Peyer's patch (tissue), 4 donors: ENCODE data around the gene RBM12. TPM values are rescaled to one million over a fixed set of nuclear protein-coding genes. Genes with fewer than 3 reads are reported as not detected.

Experiments
- DNase-seq, 3 donors: peaks; one replicate each; pipeline ENCODE4 v3.0.0-alpha.2; 2017 to 2019
- H3K27ac ChIP-seq, 4 donors: fragments of 200-600 bp; sonication (generic); one replicate each; pipeline ENCODE4 v1.5.1; 2016 to 2019
- H3K27me3 ChIP-seq, 2 donors: fragments of 200-600 bp; sonication (generic); one replicate each; pipeline ENCODE4 v1.5.1; 2019
- H3K36me3 ChIP-seq, 3 donors: fragments of 200-600 bp; sonication (generic); one replicate each; pipeline ENCODE4 v1.5.1; 2016 to 2019
- H3K4me1 ChIP-seq, 4 donors: fragments of 200-600 bp; sonication (generic); one replicate each; pipeline ENCODE4 v1.5.1; 2016 to 2019
- H3K4me3 ChIP-seq, 4 donors: fragments of 200-600 bp; sonication (generic); 1 replicate in 3 of 4; 2 replicates in 1 of 4; pipeline ENCODE4 v1.5.1; 2016 to 2019; ENCODE audit warnings: mild to moderate bottlenecking in 1 of 4
- H3K9me3 ChIP-seq, 4 donors: fragments of 200-600 bp; sonication (generic); one replicate each; pipeline ENCODE4 v1.5.1; 2016 to 2019; ENCODE audit warnings: mild to moderate bottlenecking in 1 of 4
- POLR2A ChIP-seq, 2 donors: fragments of 450-650 bp; IDR thresholded peaks; one replicate each; pipeline ENCODE4 v1.5.1; 2017; ENCODE audit warnings: antibody characterized with exemption in 2 of 2, mild to moderate bottlenecking in 2 of 2, moderate library complexity in 2 of 2
- total RNA-seq, 4 donors: library from RNA; depleted of rRNA; stranded (reverse); fragments of >200 nt; gene quantifications; one replicate each; pipeline ENCODE4 v1.1.0, GENCODE V29; 2016
- TF ChIP-seq, protein P1 (sequence below), 6 experiments: fragments of 450-650 bp in 4 of 6; fragments of 200-600 bp in 2 of 6; sonication (generic) in 1 of 6; IDR thresholded peaks; one replicate each; pipeline ENCODE4 v1.5.1; 2017 to 2019; ENCODE audit warnings: antibody characterized with exemption in 6 of 6, mild to moderate bottlenecking in 3 of 6, moderate library complexity in 1 of 6

RBM12 gene
- total RNA-seq, 4 donors from 2014 or later = 21.1 to 38.1 (median 32.3) TPM

DNA sequence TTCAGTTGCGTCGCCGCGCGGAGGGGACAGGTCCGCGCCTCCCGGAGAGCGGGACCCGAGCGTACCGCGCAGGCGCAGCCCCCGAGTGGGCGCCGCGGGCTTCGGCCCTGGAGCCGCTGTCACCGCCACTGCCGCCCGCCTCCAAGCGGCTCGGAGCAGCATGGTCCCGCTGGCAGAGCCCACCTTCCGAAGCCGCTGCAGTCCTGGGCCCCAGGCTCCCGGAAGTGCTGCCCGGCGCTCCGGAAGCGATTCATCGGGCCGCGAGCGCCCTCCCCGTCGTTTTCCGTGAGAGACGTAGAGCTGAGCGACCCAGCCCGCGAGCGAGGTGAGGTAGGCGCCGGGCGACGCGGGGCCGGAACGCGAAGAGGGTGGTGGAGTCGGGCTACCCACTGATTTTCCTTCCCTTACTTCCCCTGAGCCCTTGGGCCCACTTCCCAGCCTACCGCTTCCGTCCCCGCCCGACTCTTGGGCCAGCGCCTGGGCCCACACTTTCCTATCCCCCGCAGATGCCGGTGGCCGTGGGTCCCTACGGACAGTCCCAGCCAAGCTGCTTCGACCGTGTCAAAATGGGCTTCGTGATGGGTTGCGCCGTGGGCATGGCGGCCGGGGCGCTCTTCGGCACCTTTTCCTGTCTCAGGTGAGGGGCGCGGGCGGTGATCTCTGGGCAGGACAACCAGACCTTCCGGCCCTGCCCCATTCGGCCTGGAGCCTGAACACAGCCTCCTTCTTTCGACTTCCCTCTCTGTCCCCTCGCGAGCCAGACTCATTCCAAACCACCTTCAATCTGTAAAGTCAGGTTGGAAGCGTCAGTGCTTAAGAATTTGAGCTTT, 34.6 kb upstream of the RBM12 start, which contains the start of the genes NFS1 and ROMO1:
TSS of gene NFS1 (minus strand) at position 226 of the 830 bp plus-strand sequence. CDS start at position 162, 64 bp downstream.
TSS of gene ROMO1 (plus strand) at position 279 of the 830 bp plus-strand sequence. CDS start at position 507, 228 bp downstream.
- TF ChIP-seq, protein P1, sequence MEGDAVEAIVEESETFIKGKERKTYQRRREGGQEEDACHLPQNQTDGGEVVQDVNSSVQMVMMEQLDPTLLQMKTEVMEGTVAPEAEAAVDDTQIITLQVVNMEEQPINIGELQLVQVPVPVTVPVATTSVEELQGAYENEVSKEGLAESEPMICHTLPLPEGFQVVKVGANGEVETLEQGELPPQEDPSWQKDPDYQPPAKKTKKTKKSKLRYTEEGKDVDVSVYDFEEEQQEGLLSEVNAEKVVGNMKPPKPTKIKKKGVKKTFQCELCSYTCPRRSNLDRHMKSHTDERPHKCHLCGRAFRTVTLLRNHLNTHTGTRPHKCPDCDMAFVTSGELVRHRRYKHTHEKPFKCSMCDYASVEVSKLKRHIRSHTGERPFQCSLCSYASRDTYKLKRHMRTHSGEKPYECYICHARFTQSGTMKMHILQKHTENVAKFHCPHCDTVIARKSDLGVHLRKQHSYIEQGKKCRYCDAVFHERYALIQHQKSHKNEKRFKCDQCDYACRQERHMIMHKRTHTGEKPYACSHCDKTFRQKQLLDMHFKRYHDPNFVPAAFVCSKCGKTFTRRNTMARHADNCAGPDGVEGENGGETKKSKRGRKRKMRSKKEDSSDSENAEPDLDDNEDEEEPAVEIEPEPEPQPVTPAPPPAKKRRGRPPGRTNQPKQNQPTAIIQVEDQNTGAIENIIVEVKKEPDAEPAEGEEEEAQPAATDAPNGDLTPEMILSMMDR (IDR thresholded peaks at IDR 0.05) = peak in 3 of 6 experiments; percentile 11 to 31 (median 16)
- TF ChIP-seq POLR2A (IDR thresholded peaks at IDR 0.05) = peak; percentile 41 to 55
- Histone ChIP-seq H3K36me3 (peaks cover 0 to 52% (median 0%) of the 10 kb centered on the region in 3 donors), H3K9me3 (no peaks in the 10 kb centered on the region), H3K27ac (peak within 1 kb of the TSS; percentile 84 to 91 (median 89)), H3K4me3 (peak within 1 kb of the TSS; percentile 77 to 95 (median 80)), H3K27me3 (no peaks in the 10 kb centered on the region), H3K4me1 (peaks cover 0 to 17% (median 2%) of the 10 kb centered on the region in 4 donors)
- peak; percentile 82 to 94 (median 88) for DNase-seq

DNA sequence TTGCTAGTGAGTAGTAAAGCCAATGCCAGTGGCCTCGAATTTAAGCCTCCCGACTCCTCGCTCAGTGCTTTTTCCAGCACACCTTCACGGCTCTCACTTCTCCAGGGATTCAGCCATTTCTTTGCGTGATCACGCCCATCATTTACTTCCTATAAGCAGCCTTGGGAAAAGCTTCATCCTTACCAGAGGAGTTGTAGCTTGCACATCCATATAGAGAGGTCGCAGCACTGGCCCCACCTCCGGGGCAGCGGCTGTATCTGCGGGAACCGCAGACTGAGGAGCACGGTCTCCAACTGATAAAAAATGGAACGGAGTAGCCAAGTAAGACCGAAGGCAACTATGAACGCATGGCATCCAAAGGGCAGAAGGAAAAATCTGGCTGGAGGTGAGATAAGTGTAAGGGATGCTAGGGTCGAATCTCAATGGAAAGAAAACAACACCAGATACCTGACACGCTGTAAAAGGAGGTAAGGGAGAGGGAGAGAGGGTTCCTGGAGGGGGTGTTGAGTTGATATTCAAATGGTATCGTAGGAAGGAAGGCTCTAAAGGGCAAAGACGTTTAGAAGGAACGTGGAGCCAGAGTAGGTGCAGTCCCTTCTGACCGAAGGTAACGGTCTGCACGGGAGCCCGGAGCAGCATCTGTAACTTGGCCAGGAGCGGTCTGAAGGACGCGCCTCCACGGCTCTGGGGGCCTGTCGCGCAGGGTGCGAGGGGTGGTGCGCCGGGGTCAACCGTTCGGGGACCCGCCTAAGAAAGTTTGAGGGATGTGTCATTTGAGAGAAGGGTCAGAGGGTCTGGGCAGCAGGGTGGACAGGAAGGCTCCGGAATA, 33.8 kb upstream of the RBM12 start:
- peaks cover 0 to 52% (median 0%) of the 10 kb centered on the region in 3 donors for H3K36me3 ChIP-seq
- H3K4me3 ChIP-seq = peak overlapping the region; percentile 77 to 95 (median 80)
- no peaks in the 10 kb centered on the region for H3K9me3 ChIP-seq
- peaks cover 0 to 17% (median 2%) of the 10 kb centered on the region in 4 donors for H3K4me1 ChIP-seq
- H3K27me3 ChIP-seq = no peaks in the 10 kb centered on the region
- no peak for TF ChIP-seq POLR2A (IDR thresholded peaks at IDR 0.05)
- TF ChIP-seq, protein P1 (IDR thresholded peaks at IDR 0.05) = no peak
- H3K27ac ChIP-seq = peak overlapping the region; percentile 84 to 91 (median 89)
- no peak for DNase-seq

DNA sequence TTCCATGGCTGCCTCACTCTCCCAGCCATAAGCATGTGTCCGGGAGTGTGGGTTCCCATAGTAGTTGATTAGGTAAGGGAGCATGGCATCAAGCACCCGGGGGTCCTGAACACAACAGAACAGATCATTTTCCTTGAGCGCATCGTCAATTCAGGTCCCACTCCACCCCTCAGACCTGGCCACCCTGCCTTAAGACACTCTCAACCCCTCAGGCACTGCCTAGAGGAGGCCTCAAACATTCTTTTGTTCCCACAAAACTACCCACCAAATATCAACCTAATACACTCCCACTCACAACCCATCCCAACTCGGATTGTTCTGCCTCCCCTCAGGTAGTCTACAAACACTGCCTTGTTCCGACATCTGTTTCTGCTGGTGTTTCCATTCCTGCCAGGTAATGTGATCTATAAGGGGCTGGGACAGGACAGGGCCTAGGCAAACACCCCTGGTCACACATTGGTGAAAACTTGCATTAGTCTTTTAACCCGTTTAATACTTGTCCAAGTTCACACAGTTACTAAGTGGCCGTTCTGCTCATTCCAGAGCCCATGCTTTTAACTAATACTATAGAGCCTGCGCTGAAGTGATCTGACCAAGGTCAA, 33.1 kb upstream of the RBM12 start:
- peaks cover 0 to 17% (median 2%) of the 10 kb centered on the region in 4 donors for H3K4me1 ChIP-seq
- H3K9me3 ChIP-seq = no peaks in the 10 kb centered on the region
- TF ChIP-seq, protein P1 (IDR thresholded peaks at IDR 0.05) = no peak
- no peak for TF ChIP-seq POLR2A (IDR thresholded peaks at IDR 0.05)
- H3K4me3 ChIP-seq = peak overlapping the region in 3 of 4 donors; percentile 77 to 95 (median 80)
- H3K27me3 ChIP-seq = no peaks in the 10 kb centered on the region
- peaks cover 0 to 52% (median 0%) of the 10 kb centered on the region in 3 donors for H3K36me3 ChIP-seq
- DNase-seq = no peak
- no peak overlapping the region for H3K27ac ChIP-seq

DNA sequence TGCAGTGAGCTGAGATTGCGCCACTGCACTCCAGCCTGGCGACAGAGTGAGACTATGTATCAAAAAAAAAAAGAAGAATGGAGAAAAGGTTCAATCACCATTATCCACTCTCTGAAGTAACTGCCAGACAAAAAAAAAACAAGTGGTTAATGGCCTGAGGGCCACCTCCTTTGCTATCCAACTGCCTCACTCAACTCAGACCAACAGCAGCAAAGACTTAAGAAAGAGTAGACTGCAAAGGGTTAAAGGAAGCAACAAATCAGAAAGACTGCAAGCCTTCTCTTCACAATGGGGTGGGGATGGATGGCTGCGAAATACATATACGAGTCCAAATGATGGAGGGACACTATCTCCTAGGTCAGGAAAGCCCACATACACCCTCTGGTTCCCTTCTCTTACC, 31.3 kb upstream of the RBM12 start:
- H3K36me3 ChIP-seq = peaks cover 0 to 42% (median 0%) of the 10 kb centered on the region in 3 donors
- no peaks in the 10 kb centered on the region for H3K27me3 ChIP-seq
- H3K9me3 ChIP-seq = no peaks in the 10 kb centered on the region
- DNase-seq = no peak
- no peak overlapping the region for H3K4me3 ChIP-seq
- no peak overlapping the region for H3K27ac ChIP-seq
- H3K4me1 ChIP-seq = peaks cover 0 to 17% (median 2%) of the 10 kb centered on the region in 4 donors
- no peak for TF ChIP-seq POLR2A (IDR thresholded peaks at IDR 0.05)
- TF ChIP-seq, protein P1 (IDR thresholded peaks at IDR 0.05) = no peak

DNA sequence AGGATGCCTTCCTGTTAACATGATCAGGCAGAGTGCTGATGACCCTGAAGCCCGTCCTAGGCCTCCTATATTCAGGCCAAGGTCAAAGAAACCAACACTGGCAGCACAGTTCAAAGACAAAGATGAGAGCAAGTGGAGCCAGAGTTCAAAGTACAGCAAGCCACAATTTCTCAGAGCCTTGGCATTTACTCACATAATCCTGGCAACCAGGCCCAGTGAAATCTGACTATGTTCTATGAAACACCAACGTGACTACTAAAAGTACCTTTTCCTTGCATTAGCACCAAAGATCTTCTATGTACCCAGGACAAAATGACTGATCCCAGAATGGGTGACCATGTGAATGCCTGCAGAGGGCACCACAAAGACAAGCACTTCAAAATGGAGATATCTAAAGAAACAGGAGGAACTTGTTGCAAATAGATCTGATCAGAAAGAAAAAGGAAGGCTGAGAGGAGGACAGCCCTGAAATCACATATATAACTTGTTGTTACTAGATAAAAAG, 30.6 kb upstream of the RBM12 start:
- H3K36me3 ChIP-seq = peaks cover 0 to 46% (median 0%) of the 10 kb centered on the region in 3 donors

More for the DNA sequence above, 30.6 kb upstream of the RBM12 start:
- peaks cover 0 to 13% (median 2%) of the 10 kb centered on the region in 4 donors for H3K4me1 ChIP-seq
- H3K9me3 ChIP-seq = no peaks in the 10 kb centered on the region
- no peak overlapping the region for H3K27ac ChIP-seq
- no peak overlapping the region for H3K4me3 ChIP-seq
- no peak for DNase-seq
- no peaks in the 10 kb centered on the region for H3K27me3 ChIP-seq
- TF ChIP-seq, protein P1 (IDR thresholded peaks at IDR 0.05) = no peak
- no peak for TF ChIP-seq POLR2A (IDR thresholded peaks at IDR 0.05)
